Measurements from ENCODE around the gene TAAR8. TPM values are rescaled to one million over a fixed set of nuclear protein-coding genes. Genes with fewer than 3 reads are reported as not detected.

TAAR8 gene
- total and polyA plus RNA-seq, 2 donors (not counting 1 experiment from before 2014, with no cell fraction given) = not detected

GRCh38 chr6:132592855-132593254, 40.4 kb downstream of the TAAR8 start:
- intact Hi-C loops (cut with micrococcal nuclease) = no loop called here
- no peak overlapping the region for H3K4me3 Mint-ChIP-seq
- no peak overlapping the region for H3K4me3 ChIP-seq (ENCODE audit: control extremely low read depth in 1 of 5, extremely low read depth in 1 of 5, insufficient read depth in 1 of 5, low read depth in 2 of 5, low read length in 4 of 5)
- no peaks in the 10 kb centered on the region for H3K4me1 ChIP-seq (ENCODE audit: control insufficient read depth in 2 of 2, insufficient read depth in 2 of 2, low read length in 2 of 2)
- no peaks in the 10 kb centered on the region for H4K20me1 ChIP-seq (ENCODE audit: control insufficient read depth, insufficient read depth, low read length, poor library complexity, severe bottlenecking)
- DNase-seq (no peak), ATAC-seq (ENCODE audit: low read depth) (no peak)
- TF ChIP-seq CTCF (IDR thresholded peaks at IDR 0.05) (no peak), EZH2 (IDR thresholded peaks at IDR 0.05; ENCODE audit: borderline replicate concordance, insufficient read depth, low read depth, low read length, poor library complexity, severe bottlenecking) (no peak)
- no peak overlapping the region for H3K27ac Mint-ChIP-seq
- H3K27ac ChIP-seq (ENCODE audit: low read length in 2 of 2) = no peak overlapping the region
- H3K9me3 ChIP-seq (ENCODE audit: control extremely low read depth in 1 of 3, control insufficient read depth in 2 of 3, insufficient read depth in 1 of 3, low read length in 2 of 3) = no peaks in the 10 kb centered on the region
- POLR2A ChIA-PET = no interaction called here
- H3K4me2 ChIP-seq (replicated peaks; ENCODE audit: low read depth, low read length, poor library complexity, severe bottlenecking) = no peak overlapping the region
- no peak overlapping the region for H3K9ac ChIP-seq (ENCODE audit: low read length)
- H2AFZ ChIP-seq (ENCODE audit: insufficient read depth, low read depth, low read length, poor library complexity, severe bottlenecking) = no peak overlapping the region
- CTCF ChIA-PET = no interaction called here
- H3K27me3 Mint-ChIP-seq = peaks cover 17% of the 10 kb centered on the region
- no peaks in the 10 kb centered on the region for H3K79me2 ChIP-seq (ENCODE audit: control insufficient read depth, insufficient read depth, low read length)
- 36% methylated on average over 2 of the region's 2 CpGs for WGBS (ENCODE audit: insufficient coverage)
- H3K36me3 ChIP-seq (replicated peaks in 1 of 2; ENCODE audit: control extremely low read depth in 1 of 2, control insufficient read depth in 1 of 2, extremely low read depth in 1 of 2, insufficient read depth in 2 of 2, low read length in 1 of 2) = no peaks in the 10 kb centered on the region
- peaks cover 0 to 3% (median 0%) of the 10 kb centered on the region in 4 experiments for H3K27me3 ChIP-seq (replicated peaks in 1 of 4; ENCODE audit: control extremely low read depth in 1 of 4, control insufficient read depth in 3 of 4, insufficient read depth in 4 of 4, low read length in 3 of 4)
- peaks cover 2% of the 10 kb centered on the region for H3K4me1 Mint-ChIP-seq
- no peaks in the 10 kb centered on the region for H3K9me3 Mint-ChIP-seq (ENCODE audit: insufficient read depth)

- H3K4me3 ChIP-seq (ENCODE audit: control extremely low read depth in 1 of 5, extremely low read depth in 1 of 5, insufficient read depth in 1 of 5, low read depth in 2 of 5, low read length in 4 of 5) = no peak overlapping the region
- ChIA-PET POLR2A (no interaction called here), CTCF (interaction anchor here (1.1 kb wide), 1 partner anchor 54 kb away, joined by 3 read pairs; no protein-coding TSS in a partner anchor)
- H4K20me1 ChIP-seq (ENCODE audit: control insufficient read depth, insufficient read depth, low read length, poor library complexity, severe bottlenecking) = no peaks in the 10 kb centered on the region
- no peaks in the 10 kb centered on the region for H3K79me2 ChIP-seq (ENCODE audit: control insufficient read depth, insufficient read depth, low read length)
- peaks cover 17% of the 10 kb centered on the region for H3K27me3 Mint-ChIP-seq
- intact Hi-C loops (cut with micrococcal nuclease) = no loop called here
- DNase-seq (no peak), ATAC-seq (ENCODE audit: low read depth) (no peak)
- no peak overlapping the region for H2AFZ ChIP-seq (ENCODE audit: insufficient read depth, low read depth, low read length, poor library complexity, severe bottlenecking)
- H3K9ac ChIP-seq (ENCODE audit: low read length) = no peak overlapping the region
- peaks cover 0 to 5% (median 1%) of the 10 kb centered on the region in 4 experiments for H3K27me3 ChIP-seq (replicated peaks in 1 of 4; ENCODE audit: control extremely low read depth in 1 of 4, control insufficient read depth in 3 of 4, insufficient read depth in 4 of 4, low read length in 3 of 4)
- H3K4me2 ChIP-seq (replicated peaks; ENCODE audit: low read depth, low read length, poor library complexity, severe bottlenecking) = no peak overlapping the region
- H3K4me3 Mint-ChIP-seq = no peak overlapping the region
- no peaks in the 10 kb centered on the region for H3K36me3 ChIP-seq (replicated peaks in 1 of 2; ENCODE audit: control extremely low read depth in 1 of 2, control insufficient read depth in 1 of 2, extremely low read depth in 1 of 2, insufficient read depth in 2 of 2, low read length in 1 of 2)
- H3K27ac ChIP-seq (ENCODE audit: low read length in 2 of 2) = no peak overlapping the region
- H3K9me3 ChIP-seq (ENCODE audit: control extremely low read depth in 1 of 3, control insufficient read depth in 2 of 3, insufficient read depth in 1 of 3, low read length in 2 of 3) = no peaks in the 10 kb centered on the region
- no peaks in the 10 kb centered on the region for H3K9me3 Mint-ChIP-seq (ENCODE audit: insufficient read depth)
- no peak overlapping the region for H3K27ac Mint-ChIP-seq
- H3K4me1 ChIP-seq (ENCODE audit: control insufficient read depth in 2 of 2, insufficient read depth in 2 of 2, low read length in 2 of 2) = no peaks in the 10 kb centered on the region
- H3K4me1 Mint-ChIP-seq = peaks cover 2% of the 10 kb centered on the region
- no peak for TF ChIP-seq EZH2 (IDR thresholded peaks at IDR 0.05; ENCODE audit: borderline replicate concordance, insufficient read depth, low read depth, low read length, poor library complexity, severe bottlenecking)
- TF ChIP-seq CTCF (IDR thresholded peaks at IDR 0.05) = no peak
- 80% methylated on average over 1 of the region's 6 CpGs for WGBS (ENCODE audit: insufficient coverage)
Measured at GRCh38 chr6:132596201-132596600, 43.7 kb downstream of the TAAR8 start.

All from B cell (primary cell).